HepG2 (cell line): Measurements from ENCODE around the gene IQGAP2. TPM values are rescaled to one million over a fixed set of nuclear protein-coding genes. Genes with fewer than 3 reads are reported as not detected.
A peak's percentile ranks its signal among the peaks of the same experiment; 100 is the strongest.

Experiments used
- GFI1 ChIP-seq: sonication (generic); formaldehyde crosslinking; IDR thresholded peaks from 2 replicates; pipeline ENCODE4 v1.5.0; 2020; ENCODE audit warnings: missing genetic modification reagents, mild to moderate bottlenecking, borderline replicate concordance
- KLF13 ChIP-seq: sonication (generic); formaldehyde crosslinking; IDR thresholded peaks from 2 replicates; pipeline ENCODE4 v1.4.0; 2020; ENCODE audit warnings: mild to moderate bottlenecking, missing genetic modification reagents
- MTA1 ChIP-seq: sonication (generic); formaldehyde crosslinking; IDR thresholded peaks from 2 replicates; pipeline ENCODE4 v1.4.0; 2020; ENCODE audit warnings: missing genetic modification reagents, mild to moderate bottlenecking, borderline replicate concordance
- polyA plus RNA-seq, 8 experiments: library from polyadenylated mRNA; depleted of rRNA in 3 of 8; stranded (reverse) in 7 of 8; unstranded in 1 of 8; fragments of >200 nt; fragmentation: Illumina TruSeq in 4 of 8; extraction: Trizol in 4 of 8; gene quantifications; 2 replicates each; pipeline versions ENCODE4 v1.2.1 to v1.2.3, GENCODE V29; 2011 to 2016; ENCODE audit warnings: low read depth in 4 of 8, missing spikeins in 1 of 8, mixed read lengths in 1 of 8; ENCODE audit not compliant: insufficient read depth in 1 of 8
- total RNA-seq, 5 experiments: library from RNA; depleted of rRNA; stranded (reverse); fragments of >200 nt; fragmentation: Illumina TruSeq; extraction: Trizol; gene quantifications; 2 replicates each; pipeline ENCODE4 v1.2.3, GENCODE V29; 2016; ENCODE audit warnings: low read depth in 1 of 5
- TF ChIP-seq, protein P1 (sequence below): sonication (generic); formaldehyde crosslinking; IDR thresholded peaks from 2 replicates; pipeline ENCODE4 v1.4.0; 2020; ENCODE audit warnings: missing genetic modification reagents
- TF ChIP-seq, protein P2 (sequence below): sonication (generic); formaldehyde crosslinking; conservative IDR thresholded peaks from 2 replicates; pipeline ENCODE4 v1.4.0; 2020; ENCODE audit warnings: mild to moderate bottlenecking, missing genetic modification reagents, moderate library complexity
- TF ChIP-seq, protein P3 (sequence below): sonication (generic); formaldehyde crosslinking; IDR thresholded peaks from 2 replicates; pipeline ENCODE4 v1.4.0; 2020; ENCODE audit warnings: missing genetic modification reagents

Gene IQGAP2
- total and polyA plus RNA-seq, 2 of the 13 experiments (the other 11 are each of a cell fraction or from before 2014, with no cell fraction given): 35.2 to 83.3 TPM

DNA sequence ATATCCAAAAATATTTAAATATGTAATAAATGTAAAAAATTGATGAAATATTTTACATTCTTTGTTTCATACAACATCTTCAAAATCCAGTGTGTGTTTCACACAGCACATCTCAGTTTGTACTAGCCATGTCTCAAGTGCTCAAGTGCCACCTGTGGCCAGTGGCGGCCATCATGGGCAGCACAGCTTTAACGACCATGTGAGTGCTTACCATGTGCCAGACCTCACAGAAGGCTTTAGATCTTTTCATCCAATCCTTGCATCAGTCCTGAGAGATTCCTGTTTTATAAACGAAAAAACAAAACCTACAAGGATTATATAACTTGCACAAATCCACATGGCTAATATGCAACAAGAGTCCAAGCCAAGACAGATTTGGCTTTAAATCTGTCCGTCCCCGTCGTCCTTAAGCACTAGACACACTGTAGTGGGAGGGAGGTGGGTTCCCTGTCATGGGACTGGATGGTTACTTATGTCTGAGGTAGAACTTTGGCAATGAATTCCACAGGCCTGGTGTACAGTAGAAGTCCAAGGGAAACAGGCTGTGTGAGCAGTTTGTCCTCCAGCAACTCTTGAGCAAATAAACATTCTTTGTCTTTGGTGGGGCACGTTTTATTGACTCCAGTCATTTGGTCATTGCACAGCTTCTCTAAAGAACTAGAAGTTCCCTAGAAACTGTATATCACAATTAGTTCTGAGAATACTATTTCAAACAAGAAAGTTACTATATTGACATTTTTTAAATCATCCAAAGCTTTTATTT is 287.8 kb downstream of the IQGAP2 start (continued):
- TF ChIP-seq KLF13 (CRISPR knock-in tag): no peak
- no peak for TF ChIP-seq MTA1 (CRISPR knock-in tag)
- no peak for TF ChIP-seq GFI1 (CRISPR knock-in tag)
- TF ChIP-seq, protein P1, sequence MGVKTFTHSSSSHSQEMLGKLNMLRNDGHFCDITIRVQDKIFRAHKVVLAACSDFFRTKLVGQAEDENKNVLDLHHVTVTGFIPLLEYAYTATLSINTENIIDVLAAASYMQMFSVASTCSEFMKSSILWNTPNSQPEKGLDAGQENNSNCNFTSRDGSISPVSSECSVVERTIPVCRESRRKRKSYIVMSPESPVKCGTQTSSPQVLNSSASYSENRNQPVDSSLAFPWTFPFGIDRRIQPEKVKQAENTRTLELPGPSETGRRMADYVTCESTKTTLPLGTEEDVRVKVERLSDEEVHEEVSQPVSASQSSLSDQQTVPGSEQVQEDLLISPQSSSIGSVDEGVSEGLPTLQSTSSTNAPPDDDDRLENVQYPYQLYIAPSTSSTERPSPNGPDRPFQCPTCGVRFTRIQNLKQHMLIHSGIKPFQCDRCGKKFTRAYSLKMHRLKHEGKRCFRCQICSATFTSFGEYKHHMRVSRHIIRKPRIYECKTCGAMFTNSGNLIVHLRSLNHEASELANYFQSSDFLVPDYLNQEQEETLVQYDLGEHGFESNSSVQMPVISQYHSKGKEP: no peak
- TF ChIP-seq, protein P2, sequence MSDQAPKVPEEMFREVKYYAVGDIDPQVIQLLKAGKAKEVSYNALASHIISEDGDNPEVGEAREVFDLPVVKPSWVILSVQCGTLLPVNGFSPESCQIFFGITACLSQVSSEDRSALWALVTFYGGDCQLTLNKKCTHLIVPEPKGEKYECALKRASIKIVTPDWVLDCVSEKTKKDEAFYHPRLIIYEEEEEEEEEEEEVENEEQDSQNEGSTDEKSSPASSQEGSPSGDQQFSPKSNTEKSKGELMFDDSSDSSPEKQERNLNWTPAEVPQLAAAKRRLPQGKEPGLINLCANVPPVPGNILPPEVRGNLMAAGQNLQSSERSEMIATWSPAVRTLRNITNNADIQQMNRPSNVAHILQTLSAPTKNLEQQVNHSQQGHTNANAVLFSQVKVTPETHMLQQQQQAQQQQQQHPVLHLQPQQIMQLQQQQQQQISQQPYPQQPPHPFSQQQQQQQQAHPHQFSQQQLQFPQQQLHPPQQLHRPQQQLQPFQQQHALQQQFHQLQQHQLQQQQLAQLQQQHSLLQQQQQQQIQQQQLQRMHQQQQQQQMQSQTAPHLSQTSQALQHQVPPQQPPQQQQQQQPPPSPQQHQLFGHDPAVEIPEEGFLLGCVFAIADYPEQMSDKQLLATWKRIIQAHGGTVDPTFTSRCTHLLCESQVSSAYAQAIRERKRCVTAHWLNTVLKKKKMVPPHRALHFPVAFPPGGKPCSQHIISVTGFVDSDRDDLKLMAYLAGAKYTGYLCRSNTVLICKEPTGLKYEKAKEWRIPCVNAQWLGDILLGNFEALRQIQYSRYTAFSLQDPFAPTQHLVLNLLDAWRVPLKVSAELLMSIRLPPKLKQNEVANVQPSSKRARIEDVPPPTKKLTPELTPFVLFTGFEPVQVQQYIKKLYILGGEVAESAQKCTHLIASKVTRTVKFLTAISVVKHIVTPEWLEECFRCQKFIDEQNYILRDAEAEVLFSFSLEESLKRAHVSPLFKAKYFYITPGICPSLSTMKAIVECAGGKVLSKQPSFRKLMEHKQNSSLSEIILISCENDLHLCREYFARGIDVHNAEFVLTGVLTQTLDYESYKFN (CRISPR knock-in tag): no peak
- TF ChIP-seq, protein P3, sequence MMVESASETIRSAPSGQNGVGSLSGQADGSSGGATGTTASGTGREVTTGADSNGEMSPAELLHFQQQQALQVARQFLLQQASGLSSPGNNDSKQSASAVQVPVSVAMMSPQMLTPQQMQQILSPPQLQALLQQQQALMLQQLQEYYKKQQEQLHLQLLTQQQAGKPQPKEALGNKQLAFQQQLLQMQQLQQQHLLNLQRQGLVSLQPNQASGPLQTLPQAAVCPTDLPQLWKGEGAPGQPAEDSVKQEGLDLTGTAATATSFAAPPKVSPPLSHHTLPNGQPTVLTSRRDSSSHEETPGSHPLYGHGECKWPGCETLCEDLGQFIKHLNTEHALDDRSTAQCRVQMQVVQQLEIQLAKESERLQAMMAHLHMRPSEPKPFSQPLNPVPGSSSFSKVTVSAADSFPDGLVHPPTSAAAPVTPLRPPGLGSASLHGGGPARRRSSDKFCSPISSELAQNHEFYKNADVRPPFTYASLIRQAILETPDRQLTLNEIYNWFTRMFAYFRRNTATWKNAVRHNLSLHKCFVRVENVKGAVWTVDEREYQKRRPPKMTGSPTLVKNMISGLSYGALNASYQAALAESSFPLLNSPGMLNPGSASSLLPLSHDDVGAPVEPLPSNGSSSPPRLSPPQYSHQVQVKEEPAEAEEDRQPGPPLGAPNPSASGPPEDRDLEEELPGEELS (CRISPR knock-in tag): 0 out of 2 replicates have a peak, but pooled peaks have one; percentile 37
